OCI-LY7 (cell line): ENCODE results near the gene ODF2.

ENCODE experiments used
- CTCF ChIP-seq: fragments of 200-600 bp; sonication (generic); conservative IDR thresholded peaks from 2 replicates; pipeline ENCODE4 v1.5.1; 2014; ENCODE audit warnings: mild to moderate bottlenecking, antibody characterized with exemption, low read length, moderate library complexity, mixed read lengths
- EZH2phosphoT487 ChIP-seq: fragments of 200-600 bp; sonication (generic); IDR thresholded peaks from 2 replicates; pipeline ENCODE4 v1.6.1; 2018; ENCODE audit warnings: low read depth, borderline replicate concordance, mild to moderate bottlenecking, mixed run types, antibody characterized with exemption, low read length, moderate library complexity, mixed read lengths

DNA sequence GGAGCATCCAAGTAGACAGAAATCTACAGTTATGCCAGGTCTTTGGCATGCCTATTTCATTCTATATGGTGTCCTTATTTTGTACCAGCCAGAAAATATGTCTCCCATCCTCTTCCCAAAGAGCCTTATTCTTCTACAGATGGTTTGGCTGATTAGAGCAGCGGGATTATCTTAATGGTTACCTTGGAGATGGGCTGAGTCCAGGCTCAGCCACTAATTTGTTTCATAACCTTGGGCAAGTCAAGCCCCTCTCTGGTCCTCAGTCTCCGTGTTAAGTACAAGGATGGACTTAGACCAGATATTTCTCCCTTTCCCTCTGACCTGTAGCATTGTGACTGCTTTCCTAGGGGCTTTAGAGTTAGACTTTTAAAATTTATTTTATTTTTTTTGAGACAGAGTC is 37.6 kb downstream of the ODF2 start:
- no peak for TF ChIP-seq CTCF
- no peak for TF ChIP-seq EZH2phosphoT487
